Brain microvascular endothelial cell (primary cell): Measurements from ENCODE around the gene PCDHGA9.
"Not testable (repeated sequence)": the region's sequence is repeated elsewhere in the genome, so short reads cannot be mapped to it uniquely, and the experiment has no call there.

Experiments
- DNase-seq: peaks from one replicate; pipeline ENCODE4 v3.0.0-alpha.2; 2020
- H3K27ac ChIP-seq: fragments of 250-450 bp; sonication (Bioruptor Pico); 2 replicates; pipeline ENCODE4 v1.5.1; 2020; ENCODE audit warnings: mild to moderate bottlenecking, moderate library complexity
- H3K27me3 ChIP-seq: fragments of 250-450 bp; sonication (Bioruptor Pico); replicated peaks from 2 replicates; pipeline ENCODE4 v1.5.1; 2020; ENCODE audit warnings: mild to moderate bottlenecking
- H3K36me3 ChIP-seq: fragments of 250-450 bp; sonication (Bioruptor Pico); replicated peaks from 2 replicates; pipeline ENCODE4 v1.5.1; 2020; ENCODE audit warnings: mild to moderate bottlenecking
- H3K4me3 ChIP-seq: 2 replicates; pipeline ENCODE4 v1.5.1; 2011; ENCODE audit warnings: low read depth, mild to moderate bottlenecking, control low read depth, low read length, moderate library complexity
- CTCF ChIP-seq: IDR thresholded peaks from 2 replicates; pipeline ENCODE4 v1.5.1; 2011; ENCODE audit warnings: low read depth, mild to moderate bottlenecking, moderate library complexity, low read length, control low read depth, inconsistent platforms; ENCODE audit errors: missing control alignments
- in situ Hi-C: cut with HindIII; loops from 2 replicates; pipeline ENCODE4 v1.10.0; 2017; ENCODE audit warnings: low sequenced_read_pairs, low pct_ligation_motif_present

PCDHGA9 gene

GRCh38 chr5:141382469-141383294, 19.9 kb upstream of the PCDHGA9 start, which contains the start of gene PCDHGA7:
Gene PCDHGA7 (plus strand): TSS chr5:141382742. CDS start chr5:141382900, 158 bp downstream.
- DNase-seq: peak; percentile 32
- in situ Hi-C loops: no loop called here
- Histone ChIP-seq H3K36me3 (no peaks in the 10 kb centered on the region), H3K4me3 (peak within 1 kb of the TSS; percentile 58), H3K27ac (no peak within 1 kb of the TSS), H3K27me3 (no peaks in the 10 kb centered on the region)
- TF ChIP-seq CTCF: peak; percentile 58

DNA sequence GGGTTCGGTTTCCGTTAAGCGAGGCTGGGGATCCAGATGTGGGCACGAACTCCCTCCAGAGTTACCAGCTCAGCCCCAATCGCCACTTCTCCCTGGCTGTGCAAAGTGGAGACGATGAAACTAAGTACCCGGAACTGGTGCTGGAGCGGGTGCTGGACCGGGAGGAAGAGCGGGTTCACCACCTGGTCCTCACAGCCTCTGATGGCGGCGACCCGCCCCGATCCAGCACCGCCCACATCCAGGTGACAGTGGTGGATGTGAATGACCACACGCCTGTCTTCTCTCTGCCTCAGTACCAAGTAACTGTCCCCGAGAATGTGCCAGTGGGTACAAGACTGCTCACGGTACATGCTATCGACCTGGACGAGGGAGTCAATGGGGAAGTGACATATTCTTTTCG, 19.2 kb upstream of the PCDHGA9 start:
- no peak for DNase-seq
- Histone ChIP-seq H3K36me3 (no peaks in the 10 kb centered on the region), H3K4me3 (no peak overlapping the region), H3K27me3 (no peaks in the 10 kb centered on the region), H3K27ac (no peak overlapping the region)
- TF ChIP-seq CTCF: no peak
- in situ Hi-C loops: no loop called here

GRCh38 chr5:141384471-141385267, 17.9 kb upstream of the PCDHGA9 start:
- in situ Hi-C loops: no loop called here
- no peak for TF ChIP-seq CTCF

DNA sequence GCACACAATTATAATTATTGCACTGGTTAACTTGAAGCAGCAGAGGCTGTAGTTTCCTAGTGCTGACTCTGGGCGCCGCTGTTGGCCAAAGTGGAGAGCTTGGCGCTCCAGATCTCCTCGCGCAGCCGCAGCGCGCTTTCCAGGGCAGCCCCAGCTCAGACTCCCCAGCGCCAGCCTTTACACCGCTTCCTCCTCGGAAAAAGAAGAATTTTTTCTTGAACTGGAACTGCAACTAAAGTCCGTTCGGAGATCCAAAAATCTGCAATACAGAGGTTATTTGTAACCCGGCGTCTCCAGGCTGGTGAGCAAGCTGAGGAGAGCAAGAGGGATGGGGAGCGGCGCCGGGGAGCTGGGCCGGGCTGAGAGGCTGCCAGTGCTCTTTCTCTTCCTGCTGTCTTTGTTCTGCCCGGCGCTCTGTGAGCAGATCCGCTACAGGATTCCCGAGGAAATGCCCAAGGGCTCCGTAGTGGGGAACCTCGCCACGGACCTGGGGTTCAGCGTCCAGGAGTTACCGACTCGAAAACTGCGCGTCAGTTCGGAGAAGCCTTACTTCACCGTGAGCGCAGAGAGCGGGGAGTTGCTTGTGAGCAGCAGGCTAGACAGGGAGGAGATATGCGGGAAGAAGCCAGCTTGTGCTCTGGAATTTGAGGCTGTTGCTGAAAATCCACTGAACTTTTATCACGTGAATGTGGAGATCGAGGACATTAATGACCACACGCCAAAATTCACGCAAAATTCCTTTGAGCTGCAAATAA, 14.8 kb upstream of the PCDHGA9 start, which contains the start of gene PCDHGB4:
Gene PCDHGB4, plus strand, starts transcription at position 142 of the 755 bp plus-strand sequence. Its CDS starts 187 bp downstream, at position 329.
- H3K4me3 ChIP-seq: peak within 1 kb of the TSS; percentile 30
- H3K27ac ChIP-seq, H3K36me3 ChIP-seq, H3K27me3 ChIP-seq, in situ Hi-C loops: not testable (repeated sequence)
- peak; percentile 40 for DNase-seq
- peak; percentile 61 for TF ChIP-seq CTCF

More at GRCh38 chr5:141384471-141385267, 17.9 kb upstream of the PCDHGA9 start:
- DNase-seq: no peak
- H3K27ac ChIP-seq: no peak overlapping the region
- no peaks in the 10 kb centered on the region for H3K36me3 ChIP-seq
- no peaks in the 10 kb centered on the region for H3K27me3 ChIP-seq
- H3K4me3 ChIP-seq: no peak overlapping the region

DNA sequence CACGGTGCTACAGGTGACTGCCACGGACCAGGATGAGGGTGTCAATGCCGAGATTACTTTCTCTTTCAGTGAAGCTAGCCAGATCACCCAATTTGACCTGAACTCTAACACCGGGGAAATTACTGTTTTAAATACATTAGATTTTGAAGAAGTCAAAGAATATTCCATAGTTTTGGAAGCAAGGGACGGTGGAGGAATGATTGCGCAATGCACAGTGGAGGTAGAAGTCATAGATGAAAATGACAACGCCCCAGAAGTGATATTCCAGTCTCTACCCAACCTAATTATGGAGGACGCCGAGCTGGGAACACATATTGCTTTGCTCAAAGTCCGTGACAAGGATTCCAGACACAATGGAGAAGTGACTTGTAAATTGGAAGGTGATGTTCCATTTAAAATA, 13.9 kb upstream of the PCDHGA9 start:
- Histone ChIP-seq H3K27ac (no peak overlapping the region), H3K27me3 (no peaks in the 10 kb centered on the region), H3K36me3 (no peaks in the 10 kb centered on the region), H3K4me3 (no peak overlapping the region)
- no peak for TF ChIP-seq CTCF
- no peak for DNase-seq
- in situ Hi-C loops: no loop called here
